GM18511 (cell line): ENCODE data around the gene GABRR1.
"Not testable (repeated sequence)": the region's sequence is repeated elsewhere in the genome, so short reads cannot be mapped to it uniquely, and the experiment has no call there.

ENCODE experiments used
- ATAC-seq: cut with Tn5 transposase; IDR thresholded peaks from one replicate; pipeline ENCODE4 v1.9.1; 2021; ENCODE audit warnings: mild to moderate bottlenecking, moderate library complexity; ENCODE audit not compliant: unreplicated experiment

GABRR1 gene

GRCh38 chr6:89161326-89162046 lies 55.7 kb downstream of the GABRR1 start:
- ATAC-seq: no peak

- no peak for ATAC-seq
These were observed 56.6 kb downstream of the GABRR1 start for GRCh38 chr6:89160331-89161092.

GRCh38 chr6:89154131-89154530 lies 63.0 kb downstream of the GABRR1 start:
- ATAC-seq: no peak

GRCh38 chr6:89148016-89148750 lies 69.0 kb downstream of the GABRR1 start:
- ATAC-seq: no peak

- no peak for ATAC-seq
These were observed 70.1 kb downstream of the GABRR1 start for GRCh38 chr6:89146718-89147700.

GRCh38 chr6:89145956-89146717 lies 71.0 kb downstream of the GABRR1 start, which contains the start of gene PM20D2:
TSS of gene PM20D2 (plus strand) at chr6:89146055. CDS start at chr6:89146145, 90 bp downstream.
- ATAC-seq: peak; percentile 79

GRCh38 chr6:89145091-89145955 lies 71.8 kb downstream of the GABRR1 start:
- peak; percentile 76 for ATAC-seq

- peak; percentile 30 for ATAC-seq
These were observed 72.7 kb downstream of the GABRR1 start for GRCh38 chr6:89144354-89144906.

GRCh38 chr6:89140347-89141156 lies 76.6 kb downstream of the GABRR1 start:
- no peak for ATAC-seq

- ATAC-seq: no peak
These were observed 77.4 kb downstream of the GABRR1 start for GRCh38 chr6:89139509-89140346.

GRCh38 chr6:89138173-89138572 lies 79.0 kb downstream of the GABRR1 start:
- no peak for ATAC-seq

GRCh38 chr6:89134723-89135122 lies 82.4 kb downstream of the GABRR1 start:
- no peak for ATAC-seq

- no peak for ATAC-seq
These were observed 83.2 kb downstream of the GABRR1 start for GRCh38 chr6:89133981-89134380.

- no peak for ATAC-seq
These were observed 85.1 kb downstream of the GABRR1 start for GRCh38 chr6:89132057-89132456.

GRCh38 chr6:89131599-89131998 lies 85.6 kb downstream of the GABRR1 start:
- ATAC-seq: no peak

GRCh38 chr6:89128256-89128671 lies 88.9 kb downstream of the GABRR1 start:
- not testable (repeated sequence) for ATAC-seq
